HFF-Myc (cell line): ENCODE data around the gene SLC29A3.

ENCODE experiments used
- DNase-seq: peaks from one replicate; pipeline ENCODE4 v3.0.0-alpha.2; 2011; ENCODE audit warnings: low read depth; ENCODE audit errors: extremely low read depth
- H3K4me3 ChIP-seq: replicated peaks from 2 replicates; pipeline ENCODE4 v1.5.1; 2011; ENCODE audit warnings: low read depth, mild to moderate bottlenecking, control low read depth, low read length
- CTCF ChIP-seq: IDR thresholded peaks from 2 replicates; pipeline ENCODE4 v1.5.1; 2012; ENCODE audit warnings: mild to moderate bottlenecking, low read depth, low read length, control low read depth; ENCODE audit errors: missing control alignments

The SLC29A3 gene

GRCh38 chr10:71273506-71273905 lies 45.6 kb upstream of the SLC29A3 start:
- no peak overlapping the region for H3K4me3 ChIP-seq
- DNase-seq: no peak
- no peak for TF ChIP-seq CTCF

GRCh38 chr10:71274901-71275796 lies 43.9 kb upstream of the SLC29A3 start:
- DNase-seq: no peak
- TF ChIP-seq CTCF: no peak
- H3K4me3 ChIP-seq: no peak overlapping the region

GRCh38 chr10:71276873-71277272 lies 42.2 kb upstream of the SLC29A3 start:
- no peak overlapping the region for H3K4me3 ChIP-seq
- no peak for DNase-seq
- no peak for TF ChIP-seq CTCF

GRCh38 chr10:71277914-71278665 lies 41.0 kb upstream of the SLC29A3 start:
- H3K4me3 ChIP-seq: no peak overlapping the region
- no peak for DNase-seq
- TF ChIP-seq CTCF: no peak

GRCh38 chr10:71278691-71279588 lies 40.1 kb upstream of the SLC29A3 start:
- H3K4me3 ChIP-seq: no peak overlapping the region
- no peak for DNase-seq
- TF ChIP-seq CTCF: no peak

GRCh38 chr10:71279590-71280170 lies 39.4 kb upstream of the SLC29A3 start:
- TF ChIP-seq CTCF: no peak
- H3K4me3 ChIP-seq: no peak overlapping the region
- DNase-seq: no peak
